Embryonic facial prominence (tissue), 1 donor: Measurements from ENCODE around the gene XRCC5.
"Not testable (repeated sequence)": the region's sequence is repeated elsewhere in the genome, so short reads cannot be mapped to it uniquely, and the experiment has no call there.

Source experiments
- DNase-seq: peaks from one replicate; pipeline ENCODE4 v3.0.0-alpha.2; 2016; ENCODE audit errors: extremely low spot score

The XRCC5 gene

DNA sequence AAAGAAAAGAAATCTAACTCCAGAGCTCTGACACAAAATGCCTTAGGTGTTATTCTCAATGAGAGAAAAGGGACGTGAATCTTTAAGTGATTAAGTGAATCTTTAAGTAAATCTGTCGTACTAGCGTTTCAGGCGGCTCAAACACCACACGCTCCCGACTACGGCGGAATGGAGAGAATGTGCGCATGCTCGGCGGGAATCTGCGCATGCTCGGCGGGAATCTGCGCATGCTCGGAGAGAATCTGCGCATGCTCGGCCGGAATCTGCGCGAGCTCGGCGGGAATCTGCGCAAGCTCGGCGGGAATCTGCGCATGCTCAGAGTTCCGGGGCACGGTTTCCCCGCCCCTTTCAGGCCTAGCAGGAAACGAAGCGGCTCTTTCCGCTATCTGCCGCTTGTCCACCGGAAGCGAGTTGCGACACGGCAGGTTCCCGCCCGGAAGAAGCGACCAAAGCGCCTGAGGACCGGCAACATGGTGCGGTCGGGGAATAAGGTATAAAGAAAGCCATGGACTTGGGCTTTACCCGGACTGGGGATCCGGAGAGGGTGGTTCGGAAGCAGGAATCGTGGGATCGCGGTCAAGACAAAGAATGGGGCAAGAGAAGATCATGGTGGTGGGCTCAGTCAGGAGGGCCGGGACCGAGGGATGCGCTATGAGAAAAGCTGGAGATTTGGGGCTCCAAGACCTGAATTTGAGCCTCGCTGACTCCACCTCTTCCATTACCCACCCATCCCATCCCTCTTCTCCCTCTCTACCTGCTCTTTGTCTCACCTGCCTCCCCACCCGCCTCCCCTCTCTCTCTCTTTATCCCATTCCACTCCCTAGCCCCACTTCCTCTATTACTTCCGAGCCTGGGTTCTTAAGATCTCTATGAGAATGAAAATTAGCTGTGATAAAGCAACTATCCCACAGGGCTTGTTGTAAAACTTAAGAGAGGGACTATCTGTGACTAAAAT lies at the start of gene XRCC5:
XRCC5 (plus strand) TSS at position 382 of the 955 bp plus-strand sequence; CDS start at position 471, 89 bp downstream.
- DNase-seq, result peak; percentile 90

- DNase-seq, result no peak
Measured at GRCh38 chr2:216064014-216064630, 45.0 kb upstream of the XRCC5 start.

DNA sequence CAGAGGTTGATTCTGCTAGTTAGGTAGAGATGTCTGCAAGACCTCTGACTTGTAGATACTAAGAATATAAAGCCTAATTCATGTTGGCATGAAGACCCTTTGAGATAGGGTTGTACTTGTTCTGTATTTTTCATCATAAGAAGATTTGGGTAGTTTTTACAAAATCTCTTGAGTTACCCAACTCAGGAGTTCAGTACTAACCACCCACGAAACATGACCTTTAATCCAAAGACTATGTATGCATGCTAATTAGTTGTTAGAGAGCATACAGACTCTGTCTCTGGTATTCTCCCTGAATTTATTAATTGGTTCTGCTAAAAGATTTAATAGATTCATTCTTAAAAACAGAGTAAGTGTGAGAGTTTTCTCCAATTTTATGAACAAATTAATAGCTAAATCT lies 44.5 kb upstream of the XRCC5 start:
- DNase-seq, result no peak

- DNase-seq, result no peak
Measured at GRCh38 chr2:216066230-216066629, 42.9 kb upstream of the XRCC5 start.

DNA sequence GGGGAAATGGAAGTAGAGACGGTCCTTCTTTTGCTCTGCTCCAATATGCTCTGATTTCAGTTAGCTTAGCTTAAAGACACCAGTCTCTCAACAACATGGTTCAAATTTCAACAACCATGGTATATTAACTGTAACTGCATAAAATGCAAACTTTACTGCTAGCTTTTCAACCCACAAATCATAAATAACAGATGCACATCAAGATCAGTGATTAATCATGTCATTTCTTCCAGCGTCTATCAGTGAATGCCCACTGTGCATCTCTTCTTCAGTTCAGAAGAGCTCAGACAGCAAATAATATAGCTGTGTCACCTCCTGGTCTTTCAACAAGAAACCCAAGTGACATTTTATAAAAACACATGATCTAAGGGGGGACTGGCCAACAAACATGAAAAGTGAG lies 40.1 kb upstream of the XRCC5 start:
- DNase-seq, result no peak

GRCh38 chr2:216070195-216070594 lies 39.0 kb upstream of the XRCC5 start:
- no peak for DNase-seq

DNA sequence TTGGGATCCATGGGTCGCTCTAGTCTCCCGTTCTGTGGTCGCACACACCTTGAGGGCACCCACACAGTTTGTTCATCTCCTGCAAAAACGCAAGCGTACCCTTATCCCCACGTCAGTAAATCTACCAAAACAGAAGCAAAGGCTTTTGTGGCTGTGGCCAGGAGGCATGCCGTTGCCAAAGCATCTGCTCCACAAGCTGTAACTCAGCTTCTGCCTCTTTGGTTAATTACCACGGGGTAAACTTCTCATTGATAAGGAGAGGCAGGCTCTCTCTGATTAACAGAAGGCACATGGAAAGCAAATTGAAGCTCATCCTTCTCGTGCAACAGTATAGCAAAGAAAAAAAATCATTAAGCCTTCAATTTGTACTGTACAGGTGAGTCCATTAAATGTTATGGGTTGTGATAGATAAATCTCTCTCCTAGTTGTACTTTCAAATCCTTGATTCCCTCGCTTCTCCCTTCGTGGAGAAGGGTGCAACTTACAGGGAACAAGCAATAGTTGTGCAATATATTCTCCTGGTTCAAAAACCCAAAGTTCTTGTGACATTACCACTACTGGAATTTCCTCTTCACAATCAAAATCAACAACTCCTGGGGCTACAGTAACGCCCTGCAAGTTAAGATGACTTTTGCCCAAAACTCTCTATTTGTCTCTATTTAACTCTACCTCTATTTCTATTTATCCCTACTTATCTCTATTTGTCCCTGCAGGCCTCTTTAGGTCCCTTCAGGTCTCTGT lies 37.9 kb upstream of the XRCC5 start:
- no peak for DNase-seq

DNA sequence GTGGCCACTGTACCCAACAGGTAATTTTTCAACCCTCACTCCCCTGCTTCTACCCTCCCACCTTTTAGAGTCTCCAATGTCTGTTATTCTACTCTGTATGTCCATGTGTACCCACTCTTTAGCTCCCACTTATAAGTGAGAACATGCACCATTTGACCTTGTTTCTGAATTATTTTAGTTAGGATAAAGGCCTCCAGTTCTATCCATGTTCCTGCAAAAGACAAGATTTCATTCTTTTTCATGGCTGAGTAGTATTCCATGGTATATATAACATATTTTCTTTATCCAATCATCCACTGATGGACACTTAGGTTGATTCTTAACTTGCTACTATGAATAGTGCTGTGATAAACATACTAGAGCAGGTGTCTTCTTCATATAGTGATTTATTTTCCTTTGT lies 36.7 kb upstream of the XRCC5 start:
- DNase-seq, result no peak

GRCh38 chr2:216073773-216074172 lies 35.4 kb upstream of the XRCC5 start:
- no peak for DNase-seq

DNA sequence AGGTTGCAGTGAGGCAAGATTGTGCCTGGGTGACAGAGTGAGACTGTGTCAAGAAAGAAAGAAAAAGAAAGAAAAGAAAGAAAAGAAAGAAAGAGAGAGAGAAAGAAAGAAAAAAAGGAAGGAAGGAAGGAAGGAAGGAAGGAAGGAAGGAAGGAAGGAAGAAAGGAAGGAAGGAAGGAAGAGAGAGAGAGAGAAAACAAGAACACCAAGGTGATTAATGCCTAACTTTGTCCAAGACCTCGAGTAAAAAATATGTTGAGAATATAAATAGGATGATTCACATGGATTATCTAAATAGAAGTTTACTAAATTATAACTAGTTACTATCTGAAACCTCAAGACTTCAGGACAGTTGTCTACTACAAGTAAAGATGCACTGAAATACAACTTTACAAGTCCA lies 34.8 kb upstream of the XRCC5 start:
- DNase-seq, result no peak

- DNase-seq, result no peak
Measured at GRCh38 chr2:216074794-216075193, 34.4 kb upstream of the XRCC5 start.

DNA sequence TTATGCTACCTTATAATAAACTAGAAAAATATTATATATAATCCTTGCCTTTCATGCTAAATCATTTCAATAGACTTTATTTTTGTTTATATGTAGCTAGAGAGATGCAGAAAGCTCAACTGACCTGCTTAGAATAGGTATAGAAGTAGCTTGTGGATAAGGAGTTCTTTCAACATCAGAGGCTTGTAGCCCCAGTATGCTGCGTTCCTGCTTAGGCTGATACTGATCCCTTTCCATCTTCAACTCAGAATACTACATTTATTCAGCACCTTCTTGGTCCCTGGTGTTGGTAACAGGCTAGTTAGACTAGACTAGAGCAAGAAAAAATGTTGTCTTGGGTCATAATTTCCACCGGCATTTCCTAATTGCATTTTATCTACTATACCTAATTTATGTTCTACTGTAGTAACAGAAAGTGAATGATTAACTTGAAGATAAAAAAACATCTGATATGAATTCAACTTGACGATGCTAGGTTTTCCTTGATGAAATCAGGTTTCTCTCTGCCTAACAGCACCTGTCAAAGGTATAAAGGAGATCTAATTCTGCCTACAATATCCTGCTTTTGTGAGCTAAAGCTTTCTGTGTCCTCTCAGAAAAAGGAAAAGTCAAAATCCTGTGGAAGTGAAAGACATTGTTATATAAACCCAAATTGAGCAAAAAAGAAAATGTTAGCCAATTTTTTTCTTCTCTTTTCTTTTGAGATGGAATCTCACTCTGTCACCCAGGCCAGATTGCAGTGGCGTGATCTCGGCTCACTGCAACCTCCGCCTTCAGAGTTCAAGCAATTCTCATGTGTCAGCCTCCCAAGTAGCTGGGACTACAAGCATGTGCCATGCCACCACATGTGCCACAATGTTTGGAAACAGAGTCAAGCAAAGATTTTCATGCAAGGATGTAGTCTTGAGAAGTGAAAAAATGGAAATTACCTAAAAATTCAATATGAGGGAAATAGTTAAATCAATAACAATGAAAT lies 33.4 kb upstream of the XRCC5 start:
- no peak for DNase-seq

DNA sequence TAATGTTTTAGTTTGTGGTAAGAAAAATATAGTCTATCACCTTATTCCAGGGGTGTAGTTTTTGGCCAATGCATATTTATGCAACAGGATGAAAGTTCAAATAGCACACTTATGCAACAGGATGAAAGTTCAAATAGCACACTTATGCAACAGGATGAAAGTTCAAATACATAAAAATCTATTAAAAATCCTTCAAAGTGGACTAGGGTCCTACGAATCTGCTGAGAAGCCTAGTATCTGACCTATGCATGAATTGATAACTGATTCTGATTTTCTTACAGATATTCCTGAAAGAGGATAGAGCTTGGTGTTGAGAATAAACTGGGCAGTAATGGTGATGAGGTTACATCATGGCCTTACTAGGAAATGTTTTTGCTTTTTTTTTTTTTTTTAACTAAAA lies 30.4 kb upstream of the XRCC5 start:
- no peak for DNase-seq

DNA sequence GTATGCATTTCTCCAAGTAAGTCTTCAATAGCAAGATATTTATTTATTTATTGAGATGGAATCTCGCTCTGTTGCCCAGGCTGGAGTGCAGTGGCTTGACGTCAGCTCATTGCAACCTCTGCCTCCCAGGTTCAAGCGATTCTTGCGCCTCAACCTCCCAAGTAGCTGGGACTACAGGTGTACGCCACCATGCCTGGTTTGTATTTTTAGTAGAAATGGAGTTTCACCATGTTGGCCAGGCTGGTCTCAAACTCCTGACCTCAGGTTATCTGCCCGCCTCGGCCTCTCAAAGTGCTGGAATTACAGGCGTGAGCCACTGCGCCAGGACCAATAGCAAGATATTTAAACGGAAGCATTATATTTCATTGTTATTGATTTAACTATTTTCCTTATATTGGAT lies 29.1 kb upstream of the XRCC5 start:
- not testable (repeated sequence) for DNase-seq

- DNase-seq, result no peak
Measured at GRCh38 chr2:216081012-216081411, 28.1 kb upstream of the XRCC5 start.

- peak; percentile 16 for DNase-seq
Measured at GRCh38 chr2:216081487-216082116, 27.5 kb upstream of the XRCC5 start, which contains the start of the genes PECR and TMEM169. TSS of gene PECR (minus strand) at chr2:216081809. CDS start at chr2:216081741, 68 bp downstream. TSS of gene TMEM169 (plus strand) at chr2:216081919. CDS start at chr2:216095964, 14,045 bp downstream.

DNA sequence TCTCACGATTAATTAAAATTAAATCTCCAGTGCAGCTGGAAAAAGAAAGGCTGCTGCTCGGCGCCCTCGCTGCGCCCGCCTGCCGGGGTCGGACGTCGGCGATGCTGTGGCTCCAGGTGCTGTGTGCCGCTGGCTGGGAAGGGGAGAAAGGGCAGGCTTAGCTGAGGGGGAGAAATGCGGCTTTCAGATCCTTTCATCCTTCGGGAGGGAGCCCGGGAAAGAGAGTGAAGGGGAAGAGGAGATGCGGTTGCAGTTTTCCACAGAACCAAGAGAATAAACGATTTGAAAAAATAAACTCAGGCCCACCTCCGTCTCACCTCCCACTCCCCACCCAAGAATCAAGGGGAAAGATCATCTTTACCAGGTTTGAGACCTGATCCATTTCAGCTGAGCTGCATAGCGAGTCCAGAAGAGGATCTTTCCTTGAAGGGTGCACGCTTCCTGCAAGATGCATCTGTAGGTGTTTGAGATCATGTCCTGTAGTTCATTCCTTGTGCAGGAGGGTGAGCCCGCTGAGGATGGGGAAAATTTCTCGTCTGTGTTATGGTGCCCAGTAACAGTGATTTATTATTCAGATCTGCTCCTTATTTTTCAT lies 26.9 kb upstream of the XRCC5 start:
- no peak for DNase-seq

DNA sequence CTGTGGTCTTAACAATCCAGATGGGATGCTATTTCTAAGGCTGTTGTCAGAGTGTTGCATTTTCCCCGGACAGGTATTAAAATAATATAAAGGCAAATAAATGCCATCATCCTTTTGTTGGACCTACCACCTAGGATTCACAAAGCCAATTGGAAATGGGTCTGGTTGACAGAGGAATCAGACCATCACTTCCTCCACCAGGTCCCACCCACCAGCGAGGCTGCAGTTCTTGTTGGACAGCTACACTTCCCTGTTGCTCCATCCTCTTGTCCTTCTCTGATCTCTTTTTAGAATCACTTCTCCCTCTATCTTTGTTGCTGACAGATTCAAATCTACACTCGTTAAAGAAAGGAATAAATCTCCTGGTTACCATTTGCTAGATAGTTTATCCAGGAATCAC lies 26.3 kb upstream of the XRCC5 start:
- no peak for DNase-seq

GRCh38 chr2:216083464-216084281 lies 25.5 kb upstream of the XRCC5 start:
- no peak for DNase-seq
